GM19239 (cell line): ENCODE results near the gene KAT14.
"Not testable (repeated sequence)": the region's sequence is repeated elsewhere in the genome, so short reads cannot be mapped to it uniquely, and the experiment has no call there.

Experiments
- DNase-seq: peaks from one replicate; pipeline ENCODE4 v3.0.0; 2011; ENCODE audit warnings: low spot score; ENCODE audit not compliant: insufficient read length
- FAIRE-seq: peaks from 2 replicates; lab custom pipeline; 2011; peaks lifted over from hg19 to GRCh38; lab: Jason Lieb, UNC

KAT14 gene

DNA sequence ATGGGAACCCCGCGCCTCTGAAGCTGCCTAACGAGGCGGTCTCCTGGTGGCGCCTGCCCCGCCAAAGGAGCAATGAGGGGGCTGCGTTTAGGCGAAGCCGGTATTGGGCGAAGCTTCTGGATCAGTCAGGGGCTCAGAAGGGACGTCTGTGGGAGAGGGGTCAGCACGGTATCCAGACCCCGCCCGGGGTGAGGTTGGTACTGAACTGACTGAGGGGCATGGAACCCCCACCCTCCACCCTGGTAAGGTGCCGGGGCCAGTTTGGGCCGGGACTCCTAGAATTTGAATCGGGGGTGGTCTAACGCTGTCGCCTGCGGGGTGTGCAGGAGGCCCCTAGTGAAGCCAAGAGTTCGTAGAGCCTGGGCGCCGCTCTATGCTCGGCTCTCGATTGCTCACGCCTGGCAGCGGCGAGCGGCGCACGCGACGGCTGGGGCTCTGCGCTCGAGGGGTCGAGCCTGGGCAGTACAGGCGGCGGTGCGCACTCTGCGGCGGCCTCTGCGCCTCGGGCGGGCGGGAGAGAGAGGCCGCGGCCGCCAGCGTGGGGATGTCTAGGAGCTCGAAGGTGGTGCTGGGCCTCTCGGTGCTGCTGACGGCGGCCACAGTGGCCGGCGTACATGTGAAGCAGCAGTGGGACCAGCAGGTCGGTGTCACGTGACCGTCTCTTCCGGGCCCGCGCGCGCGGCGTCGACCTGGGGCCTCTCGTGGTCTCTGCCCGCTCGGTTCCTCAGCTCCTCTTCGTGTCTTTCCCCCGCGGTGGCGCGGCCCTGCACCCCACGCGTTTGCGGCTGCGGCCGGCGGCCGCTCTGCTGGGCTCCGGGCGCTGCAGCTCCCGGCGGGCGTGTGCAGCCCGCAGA, at the start of gene KAT14, which contains the start of gene PET117:
KAT14 (plus strand) TSS at position 452 of the 854 bp plus-strand sequence. CDS start 4,798 bp downstream, outside the sequence.
PET117 (plus strand) TSS at position 452 of the 854 bp plus-strand sequence; CDS start at position 545, 93 bp downstream.
- FAIRE-seq: peak; percentile 77
- peak; percentile 56 for DNase-seq

DNA sequence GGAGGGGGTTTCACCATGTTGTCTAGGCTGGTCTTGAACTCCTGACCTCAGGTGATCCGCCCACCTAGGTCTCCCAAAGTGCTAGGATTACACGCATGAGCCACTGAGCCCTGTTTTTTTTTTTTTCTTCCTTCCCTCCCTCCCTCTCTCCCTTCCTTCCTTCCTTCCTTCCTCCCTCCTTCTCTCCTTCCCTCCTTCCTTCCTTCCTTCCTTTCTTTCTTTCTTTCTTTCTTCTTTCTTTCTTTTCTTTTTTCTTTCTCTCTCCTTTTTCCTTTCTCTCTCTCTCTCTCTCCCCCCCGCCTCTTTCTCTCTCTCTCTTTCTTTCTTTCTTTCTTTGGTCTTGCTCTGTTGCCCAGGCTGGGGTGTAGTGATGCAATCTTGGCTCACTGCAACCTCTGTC, 49.4 kb upstream of the KAT14 start:
- FAIRE-seq, DNase-seq: not testable (repeated sequence)

- not testable (repeated sequence) for FAIRE-seq
Measured at GRCh38 chr20:18088841-18089240, 48.8 kb upstream of the KAT14 start.

DNA sequence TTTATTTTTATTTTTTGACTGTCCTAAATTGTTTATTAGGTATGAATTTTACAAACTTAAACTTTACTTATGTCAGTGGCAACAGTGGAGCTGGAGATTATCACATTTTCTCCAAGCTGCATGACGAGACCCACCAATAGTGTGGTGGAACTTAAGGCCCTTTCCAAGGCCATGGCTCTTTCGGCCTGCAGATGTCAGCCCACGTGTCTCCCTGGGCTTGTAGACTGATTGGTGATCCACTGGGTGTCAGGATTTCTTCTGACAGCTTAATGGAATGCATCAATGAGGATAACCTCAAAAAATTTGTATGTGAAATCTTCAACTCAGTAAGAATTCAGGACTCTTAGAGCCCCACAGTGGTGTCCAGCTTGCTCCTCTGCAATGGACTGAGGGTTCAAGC, 47.6 kb upstream of the KAT14 start:
- no peak for FAIRE-seq
- no peak for DNase-seq

More at GRCh38 chr20:18088841-18089240, 48.8 kb upstream of the KAT14 start:
- not testable (repeated sequence) for DNase-seq

GRCh38 chr20:18090477-18090876, 47.2 kb upstream of the KAT14 start:
- FAIRE-seq: no peak

DNA sequence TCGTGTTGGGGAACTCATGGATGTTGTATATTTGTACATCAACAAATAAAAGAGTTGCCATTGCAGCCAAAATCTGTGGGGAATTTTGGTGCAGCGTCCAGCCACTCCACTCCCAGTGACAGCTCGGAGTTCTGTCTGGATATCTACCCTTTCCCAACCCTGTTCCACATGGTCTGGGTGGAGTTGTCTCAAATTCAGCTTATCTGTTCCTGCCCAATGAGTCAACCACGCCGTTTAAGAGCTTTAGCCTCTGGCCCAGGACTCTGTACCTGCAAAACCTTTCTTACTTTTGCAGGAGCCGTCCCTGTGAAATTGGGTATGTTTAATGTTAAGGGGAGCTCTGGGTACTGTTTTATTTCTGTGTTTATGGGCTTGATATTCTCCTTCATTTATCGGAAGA, 46.0 kb upstream of the KAT14 start:
- FAIRE-seq: no peak
- no peak for DNase-seq

More at GRCh38 chr20:18090477-18090876, 47.2 kb upstream of the KAT14 start:
- no peak for DNase-seq

GRCh38 chr20:18092890-18093289, 44.8 kb upstream of the KAT14 start:
- DNase-seq: no peak
- FAIRE-seq: no peak

DNA sequence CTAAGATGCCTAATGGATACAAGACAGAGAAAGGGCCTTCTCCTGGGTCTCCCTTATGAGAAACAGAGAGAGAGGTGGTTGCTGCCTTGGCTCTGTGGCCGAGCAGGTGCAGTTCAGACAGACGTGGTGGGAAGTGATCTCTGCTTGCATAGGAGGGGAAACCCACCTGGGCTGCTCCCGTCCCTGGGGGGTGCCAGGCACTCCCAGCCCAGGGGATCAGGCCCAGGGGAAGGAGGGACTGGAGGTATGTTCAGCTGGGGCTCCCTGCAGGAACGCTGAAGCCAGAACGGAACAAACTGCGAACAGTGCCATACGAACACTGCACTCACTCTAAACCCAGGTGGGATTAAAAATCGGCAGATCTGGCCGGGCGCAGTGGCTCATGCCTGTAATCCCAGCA, 44.3 kb upstream of the KAT14 start:
- no peak for FAIRE-seq
- DNase-seq: no peak

DNA sequence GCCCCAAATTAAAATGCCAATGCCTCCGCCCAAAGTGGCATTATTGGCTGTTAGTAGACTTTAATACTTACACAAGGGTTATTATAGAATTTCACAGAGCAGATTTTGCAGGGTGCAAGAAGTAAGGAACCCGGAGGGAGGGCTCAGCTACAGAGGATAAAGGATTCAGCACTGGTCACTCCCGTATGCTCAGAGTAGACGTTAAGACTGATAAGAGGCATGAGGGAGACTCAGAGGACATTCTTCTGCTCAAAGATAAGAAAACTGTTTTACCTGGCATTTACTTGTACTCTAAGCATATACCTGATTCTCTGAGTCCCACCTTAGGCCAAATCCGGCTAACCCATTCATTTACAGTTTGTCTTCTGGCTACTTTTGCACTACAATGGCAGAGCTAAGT, 43.5 kb upstream of the KAT14 start:
- no peak for DNase-seq

GRCh38 chr20:18100569-18100968, 37.1 kb upstream of the KAT14 start:
- not testable (repeated sequence) for DNase-seq, FAIRE-seq

More for the DNA sequence above, 43.5 kb upstream of the KAT14 start:
- no peak for FAIRE-seq

- DNase-seq: no peak
Measured at GRCh38 chr20:18101125-18101810, 36.4 kb upstream of the KAT14 start.

GRCh38 chr20:18103497-18103896, 34.2 kb upstream of the KAT14 start:
- FAIRE-seq (no peak), DNase-seq (no peak)

More at GRCh38 chr20:18101125-18101810, 36.4 kb upstream of the KAT14 start:
- no peak for FAIRE-seq

DNA sequence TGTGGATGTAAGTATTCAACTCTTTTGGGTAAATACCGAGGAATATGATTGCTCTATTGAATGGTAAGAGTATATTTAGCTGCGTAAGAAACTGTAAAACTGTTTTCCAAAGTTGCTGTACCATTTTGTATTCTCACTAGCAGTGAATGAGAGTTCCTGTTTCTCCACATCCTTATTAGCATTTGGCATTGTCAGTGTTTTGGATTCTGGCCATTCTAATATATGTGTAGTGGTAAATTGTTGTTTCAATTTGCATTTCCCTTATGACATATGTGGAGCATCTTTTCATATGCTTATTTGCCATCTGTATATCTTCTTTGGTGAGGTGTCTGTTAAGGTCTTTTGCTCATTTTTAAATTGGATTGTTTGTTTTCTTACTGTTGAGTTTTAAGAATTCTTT, 29.3 kb upstream of the KAT14 start:
- DNase-seq (no peak), FAIRE-seq (no peak)

DNA sequence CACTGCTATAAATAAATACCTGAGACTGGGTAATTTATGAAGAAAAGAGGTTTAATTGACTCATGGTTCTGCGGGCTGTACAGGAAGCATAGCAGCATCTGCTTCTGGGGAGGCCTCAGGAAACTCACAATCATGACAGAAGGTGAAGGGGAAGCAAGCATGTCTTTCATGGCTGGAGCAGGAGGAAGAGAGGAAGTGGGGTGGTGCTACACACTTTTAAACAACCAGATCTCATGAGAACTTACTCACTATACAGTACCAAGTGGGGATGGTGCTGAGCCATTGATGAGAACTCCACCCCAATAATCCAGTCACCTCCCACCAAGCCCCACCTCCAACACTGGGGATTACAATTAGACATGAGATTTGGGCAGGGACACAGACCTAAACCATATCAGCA, 9.1 kb upstream of the KAT14 start:
- not testable (repeated sequence) for DNase-seq, FAIRE-seq

GRCh38 chr20:18132663-18133062, 5.0 kb upstream of the KAT14 start:
- no peak for FAIRE-seq
- DNase-seq: no peak

DNA sequence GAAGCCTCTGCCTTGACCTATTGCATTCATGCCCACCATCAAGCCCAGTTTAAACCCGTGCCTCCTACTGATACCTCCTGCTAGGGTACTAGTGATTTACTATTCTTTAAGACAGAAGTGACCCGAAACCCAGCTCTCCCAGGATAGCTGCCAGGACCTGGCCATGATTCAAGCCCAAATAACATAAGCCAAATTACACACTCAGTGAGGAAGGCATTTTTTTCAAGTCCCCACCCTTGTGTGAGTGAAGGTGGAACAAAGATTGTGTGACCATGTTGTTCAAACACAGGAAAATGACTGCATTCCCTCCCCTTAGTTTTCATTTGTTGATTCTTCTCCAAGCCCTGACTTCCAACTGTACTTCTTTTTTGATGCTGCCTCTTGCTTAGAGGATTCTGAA, 3.7 kb upstream of the KAT14 start:
- no peak for DNase-seq
- FAIRE-seq: no peak

- no peak for DNase-seq
- FAIRE-seq: no peak
Measured at GRCh38 chr20:18138266-18138582, 561 bp downstream of the KAT14 start.

GRCh38 chr20:18138639-18139583, 1.2 kb downstream of the KAT14 start:
- no peak for FAIRE-seq
- no peak for DNase-seq

DNA sequence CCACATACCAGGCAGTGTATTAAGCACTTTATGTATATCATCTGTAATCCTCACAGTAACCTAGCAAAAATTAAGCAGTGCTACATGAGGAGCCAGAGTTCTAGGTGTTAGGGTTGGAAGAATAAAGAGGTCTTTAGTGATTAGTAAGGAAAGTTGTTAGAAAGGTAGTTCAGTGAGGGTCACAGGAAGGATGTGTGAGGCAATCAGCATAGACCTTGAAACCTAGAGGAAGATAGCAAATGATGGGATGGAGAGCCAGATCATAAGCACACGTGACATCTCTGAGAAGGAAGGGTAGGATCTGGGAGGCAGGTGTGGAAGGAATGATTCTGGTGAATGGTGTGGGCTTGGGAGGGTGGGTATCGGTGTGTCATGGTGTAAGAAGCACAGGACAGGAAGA, 2.2 kb downstream of the KAT14 start:
- no peak for FAIRE-seq

GRCh38 chr20:18144541-18145099, 7.0 kb downstream of the KAT14 start:
- DNase-seq (no peak), FAIRE-seq (no peak)

More for the DNA sequence above, 2.2 kb downstream of the KAT14 start:
- no peak for DNase-seq
